NCI-H2107 (cell line): ENCODE results near the gene ALDH1A1.
"Not testable (repeated sequence)": the region's sequence is repeated elsewhere in the genome, so short reads cannot be mapped to it uniquely, and the experiment has no call there.

Experiments used
- DNase-seq: peaks from one replicate; lab custom pipeline; 2025; lab: John Stamatoyannopoulos, UW

Gene ALDH1A1

DNA sequence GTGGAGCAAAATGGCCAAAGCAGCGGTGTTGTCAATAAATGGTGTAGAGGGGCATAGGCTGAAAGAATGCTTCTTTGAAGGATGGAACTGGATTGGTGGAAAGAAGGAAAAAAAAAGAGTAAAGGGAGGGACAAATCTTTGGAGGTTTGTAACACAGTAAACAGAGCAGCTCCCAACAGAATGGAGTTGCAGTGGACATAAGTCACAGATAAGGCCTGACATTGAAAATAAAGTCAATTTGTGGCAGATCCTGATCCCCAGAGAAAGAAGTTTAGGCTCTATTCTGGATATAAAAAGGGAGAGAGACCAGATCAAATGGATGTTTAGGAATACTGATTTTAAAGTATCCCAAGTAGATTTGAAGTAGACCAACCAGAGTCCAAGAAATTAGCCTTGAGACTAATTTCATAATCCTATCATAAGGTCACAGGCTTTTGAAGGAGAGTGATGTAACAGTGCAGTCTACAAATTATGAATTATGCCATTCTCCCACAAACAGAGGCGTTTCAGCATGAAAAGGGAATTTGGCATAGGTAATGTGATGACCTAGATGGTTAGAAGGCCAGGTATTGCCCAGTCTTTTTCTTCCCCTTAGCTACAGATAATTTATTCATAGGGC is 8.9 kb downstream of the ALDH1A1 start:
- DNase-seq = no peak

DNA sequence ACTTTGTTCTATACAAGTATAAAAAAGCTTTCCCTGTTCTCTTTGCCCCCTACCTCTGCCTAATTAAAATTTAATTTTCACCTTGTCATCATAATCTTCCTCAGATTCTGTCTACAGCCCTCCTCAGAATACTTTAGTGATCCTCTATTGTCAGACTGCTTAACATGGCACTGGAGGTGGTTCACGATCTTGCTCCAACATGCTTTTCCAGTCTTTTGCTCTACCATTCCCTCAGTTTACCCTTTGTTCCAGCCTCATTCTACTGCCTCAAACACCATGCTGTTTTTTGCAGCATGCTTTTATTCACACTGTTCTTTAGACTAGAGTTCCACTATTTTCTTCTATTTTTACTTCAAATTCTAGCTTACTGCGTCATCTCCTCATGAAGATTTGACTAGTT is 10.4 kb downstream of the ALDH1A1 start:
- DNase-seq = no peak

DNA sequence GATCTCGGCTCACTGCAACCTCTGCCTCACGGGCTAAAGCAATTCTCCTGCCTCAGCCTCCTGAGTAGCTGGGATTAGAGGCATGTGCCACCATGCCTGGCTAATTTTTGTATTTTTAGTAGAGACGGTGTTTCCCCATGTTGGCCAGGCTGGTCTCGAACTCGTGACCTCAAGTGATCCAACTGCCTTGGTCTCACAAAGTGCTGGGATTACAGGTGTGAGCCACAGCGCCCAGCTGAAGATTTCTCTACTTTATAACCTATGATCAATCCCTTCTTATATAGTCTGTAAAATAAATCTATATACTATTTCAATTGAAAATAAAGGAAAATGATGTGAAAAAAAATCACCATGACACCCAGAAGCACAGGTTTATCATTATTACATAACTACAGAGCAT is 13.3 kb downstream of the ALDH1A1 start:
- not testable (repeated sequence) for DNase-seq

DNA sequence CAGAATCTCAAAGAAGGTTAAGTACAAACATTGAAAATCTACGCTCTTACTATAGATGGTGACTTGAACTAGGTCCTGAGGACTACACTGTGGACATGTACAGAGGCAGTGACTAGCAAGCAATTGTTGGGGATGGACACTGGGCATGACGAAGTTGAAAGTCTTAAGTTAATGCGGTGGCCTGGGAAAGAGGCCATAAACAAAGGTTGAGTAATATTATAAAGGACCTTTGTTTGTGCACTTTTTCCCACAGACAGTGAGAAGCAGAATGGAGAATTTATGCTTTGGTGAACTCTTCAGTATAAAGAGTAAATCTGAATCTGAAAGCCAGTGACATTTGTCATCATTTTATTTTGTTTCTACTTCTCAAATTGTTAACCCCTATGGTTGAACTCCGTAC is 15.3 kb downstream of the ALDH1A1 start:
- no peak for DNase-seq

DNA sequence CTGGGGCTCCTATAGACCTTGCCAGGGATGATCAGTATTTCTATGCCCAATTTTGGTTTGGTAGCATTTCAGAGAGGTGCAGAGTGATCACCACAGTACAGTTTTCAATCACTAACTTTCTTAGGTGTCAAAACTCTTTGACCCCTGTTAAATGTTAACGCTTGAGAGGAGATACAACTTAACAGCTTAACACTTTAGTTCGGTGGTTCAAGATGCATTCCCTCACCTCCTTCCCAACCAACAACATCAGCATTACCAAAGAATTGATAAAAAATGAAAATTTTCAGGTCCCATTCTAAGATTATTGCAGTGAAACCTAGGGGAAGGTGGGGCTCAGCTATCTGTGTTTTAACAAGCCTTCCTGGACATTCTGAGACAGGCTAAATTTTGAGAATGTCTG is 16.2 kb downstream of the ALDH1A1 start:
- no peak for DNase-seq

DNA sequence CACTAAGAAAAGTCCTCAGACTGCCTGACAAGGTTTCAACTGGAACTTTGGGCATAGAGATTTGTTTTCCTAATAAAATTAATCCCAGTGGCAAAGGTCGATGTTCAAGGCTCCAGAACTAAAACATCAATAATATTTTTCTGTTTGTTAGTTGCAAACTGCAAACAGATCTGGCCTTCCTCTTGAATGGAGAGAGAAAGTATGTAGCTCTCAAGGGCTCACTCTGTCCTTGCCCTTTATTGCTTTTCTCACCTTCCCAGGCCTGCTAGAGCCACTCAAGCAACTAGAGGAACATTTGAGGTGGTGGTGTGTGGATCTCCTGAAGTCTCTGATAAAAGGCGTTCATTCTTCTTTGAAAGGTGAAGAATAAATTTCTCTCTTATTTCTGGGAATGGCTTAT is 16.6 kb downstream of the ALDH1A1 start:
- no peak for DNase-seq

DNA sequence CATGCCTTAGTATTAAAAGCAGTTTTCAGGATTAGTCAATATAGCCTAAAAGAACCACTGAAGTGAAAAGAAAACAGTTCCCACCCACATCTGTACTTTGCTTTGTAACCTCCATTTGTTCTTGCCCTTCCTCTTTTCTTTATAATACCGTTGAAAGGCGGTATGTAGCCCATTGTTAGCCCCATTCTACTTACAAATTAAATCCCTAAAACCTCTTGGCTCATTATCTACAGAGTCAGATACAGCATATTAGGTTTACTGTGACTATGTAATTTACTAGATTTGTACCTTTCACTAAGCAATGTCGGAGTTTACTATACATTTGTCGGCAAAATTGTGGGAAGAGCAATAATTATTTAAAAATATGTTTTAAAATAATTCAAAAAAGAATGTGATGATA is 17.3 kb downstream of the ALDH1A1 start:
- no peak for DNase-seq

DNA sequence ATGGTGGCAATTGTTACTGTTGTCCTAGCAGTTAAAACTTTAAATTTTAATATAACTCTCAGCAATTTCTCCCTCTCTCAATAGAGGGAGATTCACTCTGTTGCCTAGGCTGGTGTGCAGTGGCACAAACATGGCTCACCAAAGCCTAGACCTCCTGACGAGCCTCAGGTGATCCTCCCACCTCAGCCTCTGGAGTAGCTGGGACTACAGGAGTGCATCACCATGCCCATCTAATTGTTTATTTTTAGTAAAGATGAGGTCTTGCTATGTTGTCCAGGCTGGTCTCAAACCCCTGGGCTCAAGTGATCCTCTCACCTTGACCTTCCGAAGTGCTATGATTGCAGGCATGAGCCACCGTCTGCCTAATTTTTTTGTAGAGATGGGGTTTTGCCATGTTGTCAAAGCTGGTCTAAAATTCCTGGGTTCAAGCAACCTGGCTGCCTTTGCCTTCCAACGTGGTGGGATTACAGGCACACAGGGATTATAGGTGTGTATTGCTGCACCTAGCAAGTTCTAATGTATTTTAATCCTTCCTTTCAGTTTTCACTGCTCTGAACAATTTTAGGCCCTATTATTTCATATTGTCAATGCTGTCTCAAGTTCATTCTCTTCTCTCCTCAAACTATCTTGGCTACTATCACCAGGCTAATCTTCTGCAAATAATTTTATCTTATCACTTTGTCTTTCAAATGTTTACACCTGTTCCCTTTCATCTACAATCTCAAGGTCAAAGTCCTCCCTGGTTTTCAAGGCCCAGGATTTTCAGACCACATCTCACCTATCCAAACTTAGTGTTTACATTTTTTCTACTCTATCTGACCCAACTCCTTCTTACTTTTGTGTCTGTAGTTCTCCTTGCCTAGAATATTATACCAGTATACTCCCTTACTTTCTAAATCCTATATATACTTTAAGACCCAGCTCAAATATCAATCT is 18.9 kb downstream of the ALDH1A1 start:
- DNase-seq = no peak

DNA sequence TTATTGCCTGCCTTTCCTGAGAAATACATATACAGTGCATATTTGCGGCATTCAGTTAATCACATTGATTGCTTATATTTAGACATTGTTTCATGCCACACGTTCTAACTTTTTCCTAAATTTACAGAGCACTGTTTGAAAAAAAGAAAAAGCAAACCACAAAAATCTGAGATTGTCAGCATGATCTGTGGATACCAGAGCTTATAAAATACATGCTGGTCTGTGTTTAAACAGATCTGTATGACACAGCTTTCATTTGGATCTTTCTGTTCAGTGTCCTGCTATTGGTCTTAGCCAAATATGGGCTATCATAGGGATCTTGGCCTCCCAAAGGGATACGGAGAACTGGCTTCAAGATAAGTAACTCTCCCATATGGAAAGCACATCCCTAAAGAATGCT is 20.2 kb downstream of the ALDH1A1 start:
- no peak for DNase-seq

DNA sequence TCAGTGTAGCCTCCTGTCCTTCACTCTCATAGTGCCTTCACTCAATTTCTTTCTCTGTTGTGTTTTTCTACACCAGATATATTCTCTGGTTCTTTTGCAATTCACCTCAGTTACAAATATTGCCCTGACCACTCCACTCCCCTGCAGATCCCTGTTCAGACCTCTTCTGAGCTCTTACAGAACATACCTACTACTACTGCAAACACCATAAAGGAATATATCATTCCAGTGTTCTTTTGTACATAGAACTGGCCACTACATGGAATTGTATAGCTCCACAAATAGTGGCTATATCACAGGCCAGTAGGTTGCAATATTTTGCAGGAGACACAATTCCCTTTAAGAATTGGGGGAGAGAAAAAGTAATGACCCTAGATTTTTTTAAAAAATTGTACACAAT is 21.0 kb downstream of the ALDH1A1 start:
- DNase-seq = no peak

DNA sequence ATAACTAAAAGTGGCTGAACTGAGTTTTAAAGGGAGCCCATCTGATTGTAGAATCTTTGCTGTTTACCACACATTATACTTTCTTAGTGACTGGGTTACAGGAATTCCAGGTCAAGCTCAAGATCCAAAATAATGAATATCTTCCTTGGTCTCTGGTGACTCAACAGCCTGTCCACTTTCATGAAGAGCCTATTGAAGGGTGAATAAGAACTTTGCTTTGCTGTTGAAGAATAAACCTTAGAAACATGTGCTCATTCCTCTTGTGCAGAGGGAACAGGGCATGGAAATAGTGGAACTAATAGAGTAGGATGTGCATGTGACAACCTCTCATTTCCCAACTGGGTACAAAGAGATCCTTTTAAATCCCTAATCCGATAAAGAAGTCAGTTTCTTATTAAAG is 21.4 kb downstream of the ALDH1A1 start:
- no peak for DNase-seq

DNA sequence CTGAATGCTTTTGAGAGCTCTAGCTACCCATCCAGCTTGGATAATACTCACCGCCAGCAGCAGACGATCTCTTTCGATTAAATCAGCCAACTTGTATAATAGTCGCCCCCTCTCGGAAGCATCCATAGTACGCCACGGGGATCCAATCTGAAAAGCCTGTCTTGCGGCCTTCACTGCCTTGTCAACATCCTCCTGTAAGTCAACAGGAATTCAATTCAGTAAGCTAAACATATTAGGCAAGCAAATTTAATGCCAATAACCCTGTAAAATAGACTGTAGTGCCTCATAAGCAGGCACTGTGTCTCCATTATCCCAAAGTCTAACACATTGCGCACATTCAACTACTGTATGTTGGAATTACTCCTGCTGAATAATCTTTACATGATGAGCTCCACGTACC is 22.0 kb downstream of the ALDH1A1 start:
- no peak for DNase-seq

DNA sequence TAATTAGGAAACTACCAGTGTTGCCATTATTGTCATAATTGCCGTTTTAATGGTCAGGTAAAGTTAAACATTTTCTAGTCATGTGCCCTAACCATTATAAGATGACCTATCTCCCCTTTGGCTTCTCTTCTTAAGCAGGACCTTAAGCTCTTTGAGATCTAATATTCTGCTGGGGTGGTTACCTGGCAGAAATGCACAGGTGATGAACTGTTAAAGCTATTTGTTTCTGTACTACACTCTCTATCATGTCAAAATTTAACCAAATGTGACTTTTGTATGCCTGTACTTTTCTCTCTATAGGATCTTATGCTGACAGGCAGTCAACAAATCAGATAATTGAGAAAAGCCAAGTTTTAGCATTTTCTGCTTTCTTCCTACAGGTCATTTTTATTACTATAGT is 23.3 kb downstream of the ALDH1A1 start:
- no peak for DNase-seq

DNA sequence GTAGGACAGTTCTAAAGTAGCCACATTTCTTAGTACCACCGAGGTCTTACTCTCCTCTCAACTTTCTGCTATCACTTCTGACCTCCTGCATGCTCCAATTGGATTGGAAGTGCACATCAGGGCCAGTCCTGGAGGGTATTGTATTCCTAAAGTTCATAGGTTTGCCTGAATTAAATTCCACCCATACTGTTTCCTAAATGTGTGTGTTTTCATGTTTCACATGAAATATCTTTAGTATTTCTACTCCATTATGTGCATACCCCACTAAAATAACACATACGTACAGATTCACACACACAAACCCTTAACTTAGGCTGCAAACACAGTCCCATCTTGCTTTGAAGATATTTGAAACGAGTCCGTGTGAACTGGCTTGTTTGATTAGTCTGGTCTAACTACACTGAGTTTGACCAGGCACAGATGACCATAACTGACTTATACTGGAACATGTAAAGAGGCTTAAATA is 24.8 kb downstream of the ALDH1A1 start:
- DNase-seq = no peak

DNA sequence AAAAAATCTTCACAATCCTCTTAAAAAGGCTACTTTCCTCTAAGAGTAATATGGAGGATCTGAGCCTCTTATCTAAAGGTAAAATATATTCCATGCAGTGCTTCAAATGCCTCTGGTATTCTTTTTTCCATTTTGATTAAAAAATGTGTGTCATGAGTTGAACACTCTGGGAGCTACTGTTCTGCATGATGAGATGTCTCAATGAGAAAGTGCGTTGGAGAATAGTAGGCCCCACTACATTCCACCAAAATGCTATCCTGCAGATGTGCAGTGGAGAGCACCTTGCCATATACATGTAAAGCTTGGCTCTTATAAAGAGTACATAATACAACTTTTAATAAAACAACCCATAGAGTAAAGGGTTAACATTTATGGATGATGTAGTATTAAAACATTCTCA is 26.3 kb downstream of the ALDH1A1 start:
- no peak for DNase-seq

DNA sequence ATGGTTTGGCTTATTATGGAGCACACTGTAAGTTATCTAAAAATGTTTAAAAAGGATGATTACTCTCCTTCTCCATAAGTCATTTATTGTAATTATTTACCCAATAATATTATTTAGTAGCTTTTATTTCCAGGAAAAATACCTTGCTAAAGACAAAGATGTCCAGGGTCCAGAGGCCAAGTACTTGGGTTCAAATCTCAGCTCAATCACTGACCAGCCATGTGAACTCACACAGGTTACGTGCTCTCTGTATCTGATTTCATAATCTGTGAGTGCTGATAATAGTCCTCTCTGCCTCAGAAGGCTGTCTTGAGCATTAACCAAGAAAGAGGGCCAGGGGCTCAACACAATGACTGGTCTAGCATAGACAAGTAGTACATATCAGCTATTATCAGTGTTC is 27.0 kb downstream of the ALDH1A1 start:
- DNase-seq = no peak

DNA sequence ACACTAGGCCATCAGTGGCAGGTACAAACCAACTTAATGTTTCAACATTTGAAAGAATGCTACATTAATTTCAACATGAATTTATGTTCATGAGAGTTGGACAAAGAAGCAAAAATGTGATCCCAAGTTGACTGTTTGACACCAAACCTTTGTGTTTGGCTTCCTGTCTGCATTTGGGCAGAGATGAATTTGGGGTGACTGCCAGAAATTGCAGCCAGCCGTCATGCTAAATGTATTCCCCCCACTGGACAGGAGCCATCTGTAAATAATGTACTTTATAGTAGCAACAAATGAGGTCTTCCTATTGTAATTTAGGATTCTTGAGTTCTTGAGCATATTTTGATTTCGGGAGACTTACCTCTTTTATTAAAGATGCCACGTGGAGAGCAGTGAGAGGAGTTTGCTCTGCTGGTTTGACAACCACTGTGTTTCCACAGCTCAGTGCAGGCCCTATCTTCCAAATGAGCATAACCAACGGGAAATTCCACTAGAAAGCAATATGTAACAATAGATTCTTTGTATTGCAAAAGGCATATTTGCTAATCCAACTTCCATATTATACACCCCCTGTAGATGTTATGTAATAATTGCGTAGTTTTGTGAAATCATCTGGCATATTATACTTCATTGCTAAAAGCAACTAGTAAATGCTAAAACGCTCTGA is 27.6 kb downstream of the ALDH1A1 start:
- DNase-seq = no peak

DNA sequence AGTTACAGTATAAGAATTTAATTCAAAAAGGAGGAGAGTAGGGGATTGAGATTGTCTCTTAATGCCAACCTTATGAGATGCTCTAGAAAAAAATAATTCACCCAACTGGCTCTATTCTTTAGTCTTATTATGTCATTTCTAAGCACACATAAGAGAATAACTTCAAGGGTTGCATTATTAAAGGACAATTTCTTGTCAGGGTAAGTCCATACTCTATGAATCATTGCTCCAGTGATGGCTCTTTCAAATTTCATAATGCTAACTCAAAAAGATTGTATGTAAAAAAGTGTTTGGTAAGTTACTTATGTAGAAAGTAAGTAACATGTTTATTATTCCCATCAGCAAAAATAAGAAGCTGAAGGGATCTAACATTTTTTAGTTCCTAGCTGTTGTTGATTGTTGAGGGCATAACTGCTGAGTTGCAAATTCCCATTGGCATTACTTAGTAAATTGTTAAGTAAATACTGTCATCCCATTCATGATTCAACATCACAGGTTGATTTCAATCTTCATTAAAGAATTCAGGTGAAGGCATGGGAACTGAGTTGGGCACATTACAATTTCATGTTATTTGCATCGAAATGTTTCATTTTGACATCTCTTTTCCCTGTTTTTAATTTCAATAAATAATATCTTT is 28.6 kb downstream of the ALDH1A1 start:
- no peak for DNase-seq

DNA sequence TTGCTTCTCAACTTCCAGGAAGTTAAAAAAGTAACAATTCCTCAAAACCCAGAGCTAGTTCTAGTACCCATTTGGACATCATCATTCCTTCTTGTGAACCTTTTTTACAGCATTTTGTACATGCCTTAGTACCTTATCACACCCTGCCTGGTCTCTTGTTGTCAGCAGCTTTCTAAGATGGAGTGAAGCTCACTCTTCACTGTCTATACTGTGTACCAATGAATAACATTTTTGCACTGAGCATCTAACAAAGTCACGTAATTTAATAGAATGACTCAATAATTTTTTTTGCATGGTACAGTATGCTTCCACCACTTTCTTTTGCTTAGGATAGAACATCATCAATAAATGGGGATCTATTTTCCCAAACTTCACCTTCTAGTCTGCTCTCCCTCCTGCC is 29.8 kb downstream of the ALDH1A1 start:
- DNase-seq = no peak

DNA sequence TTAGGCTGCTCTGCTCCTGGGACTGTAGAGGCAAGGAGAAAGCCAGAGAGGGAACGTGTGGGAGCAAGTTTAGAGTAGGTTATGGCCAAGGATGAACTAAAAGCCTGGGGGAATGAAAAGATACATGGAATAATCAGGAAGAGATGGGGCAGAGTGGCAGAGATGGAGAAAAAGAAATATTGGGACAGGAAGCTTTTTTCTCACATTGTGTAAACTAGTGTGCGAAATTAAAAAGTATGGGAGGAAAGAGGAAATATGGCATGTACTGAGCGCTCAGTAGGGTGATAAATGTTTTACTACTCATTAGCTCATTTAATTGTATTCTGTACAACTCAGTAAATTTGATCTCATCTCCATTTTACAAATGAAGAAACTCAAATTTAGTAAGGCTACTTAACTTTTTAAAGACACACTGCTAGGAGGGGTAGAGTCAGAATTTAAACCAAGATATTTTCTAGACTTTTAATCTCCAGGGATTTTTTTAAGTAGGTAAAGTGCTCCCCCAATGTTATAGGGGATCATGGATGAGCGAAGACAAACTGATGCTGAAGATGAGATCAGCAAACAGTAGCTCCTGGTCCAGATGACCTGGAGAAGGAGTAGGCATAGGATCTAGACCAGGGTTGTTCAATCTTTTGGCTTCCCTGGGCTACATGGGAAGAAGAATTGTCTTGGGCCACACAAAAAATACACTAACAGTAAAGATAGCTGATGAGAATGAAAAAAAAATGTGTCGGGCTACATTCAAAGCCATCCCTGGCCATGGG is 30.8 kb downstream of the ALDH1A1 start:
- no peak for DNase-seq

DNA sequence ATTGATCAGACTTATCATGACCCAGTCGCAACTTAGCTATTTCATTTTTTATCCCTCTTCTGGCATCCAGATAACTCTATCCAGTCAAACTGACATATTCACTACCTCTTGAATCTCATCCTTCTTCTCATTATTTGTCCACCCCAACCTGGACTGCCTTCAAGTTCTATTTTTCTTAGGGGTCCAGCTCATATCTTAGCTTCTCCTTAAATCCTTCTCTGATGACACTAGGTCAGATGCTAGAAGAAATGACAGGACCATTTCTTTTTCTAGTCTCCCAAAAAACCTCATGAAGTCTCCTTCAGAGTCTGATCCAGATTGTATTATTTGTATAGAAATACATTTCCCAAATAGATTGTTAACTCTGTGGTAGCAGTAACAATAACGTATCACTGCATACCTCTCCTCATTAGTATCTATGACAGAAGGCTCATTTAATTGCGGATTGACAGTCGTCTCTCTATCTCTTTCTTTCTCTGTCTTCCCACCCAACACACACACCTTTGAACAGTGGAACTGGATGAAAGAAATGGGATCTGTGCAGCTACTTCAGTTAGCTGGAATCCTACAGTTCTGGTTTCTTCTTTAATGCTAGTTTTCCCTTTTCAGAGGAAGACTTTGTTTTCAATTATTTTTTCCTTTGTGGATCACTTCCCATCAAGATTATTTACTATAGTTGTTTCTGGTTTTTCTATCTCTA is 33.5 kb downstream of the ALDH1A1 start:
- DNase-seq = no peak
